SK-N-SH (cell line): ENCODE data around the gene POTEM. TPM values are rescaled to one million over a fixed set of nuclear protein-coding genes. Genes with fewer than 3 reads are reported as not detected.
"Not testable (repeated sequence)": the region's sequence is repeated elsewhere in the genome, so short reads cannot be mapped to it uniquely, and the experiment has no call there.

ENCODE experiments used
- CTCF ChIA-PET: fragments of 300-600, 350-600 bp; formaldehyde crosslinking; extraction: SDS; loops from one replicate; lab custom pipeline; 2021; lab: Yijun Ruan, JAX
- POLR2A ChIA-PET: fragments of 350-600 bp; sonication (Branson Sonifier 250); formaldehyde crosslinking; extraction: SDS; loops from one replicate; lab custom pipeline; 2020; ENCODE audit warnings: antibody characterized with exemption, inconsistent platforms; lab: Yijun Ruan, JAX
- DNase-seq: peaks from one replicate; pipeline ENCODE4 v3.0.0; 2012
- H2AFZ ChIP-seq: fragments of 200-600 bp; sonication (generic); 2 replicates; pipeline ENCODE4 v1.8.1; 2016; ENCODE audit warnings: antibody characterized with exemption, mild to moderate bottlenecking, low read depth
- H3F3A ChIP-seq: fragments of 200-600 bp; sonication (generic); replicated peaks from 2 replicates; pipeline ENCODE3; 2016; ENCODE audit warnings: antibody characterized with exemption, mild to moderate bottlenecking; ENCODE audit not compliant: insufficient read depth
- H3K27ac ChIP-seq, 2 experiments: fragments of 200-500 bp in 1 of 2; fragments of 200-600 bp in 1 of 2; sonication (Bioruptor generic) in 1 of 2; sonication (generic), shearing (Covaris generic) in 1 of 2; 2 replicates each; pipeline versions ENCODE4 v1.5.1 to v1.6.1; 2014 to 2016; ENCODE audit warnings: low read depth in 2 of 2, inconsistent platforms in 1 of 2, low read length in 1 of 2, mild to moderate bottlenecking in 1 of 2, mixed read lengths in 1 of 2
- H3K27me3 ChIP-seq: fragments of 200-600 bp; sonication (generic), shearing (Covaris generic); 2 replicates; pipeline ENCODE4 v1.6.1; 2016; ENCODE audit warnings: mixed run types; ENCODE audit not compliant: insufficient read depth
- H3K36me3 ChIP-seq, 2 experiments: fragments of 200-500 bp in 1 of 2; fragments of 200-600 bp in 1 of 2; sonication (Bioruptor generic) in 1 of 2; sonication (generic) in 1 of 2; replicated peaks in 1 of 2; 2 replicates each; pipeline versions ENCODE3 to v1.5.1; 2014 to 2016; ENCODE audit warnings: low read length in 1 of 2, mild to moderate bottlenecking in 1 of 2; ENCODE audit not compliant: insufficient read depth in 2 of 2, control insufficient read depth in 1 of 2
- H3K4me1 ChIP-seq, 2 experiments: fragments of 200-500 bp in 1 of 2; fragments of 200-600 bp in 1 of 2; sonication (Bioruptor generic) in 1 of 2; sonication (generic), shearing (Covaris generic) in 1 of 2; 2 replicates each; pipeline versions ENCODE4 v1.5.1 to v1.6.1; 2014 to 2016; ENCODE audit warnings: low read depth in 1 of 2, low read length in 1 of 2, mixed run types in 1 of 2; ENCODE audit not compliant: insufficient read depth in 2 of 2, control insufficient read depth in 1 of 2
- H3K4me2 ChIP-seq: fragments of 200-600 bp; sonication (generic), shearing (Covaris generic); 2 replicates; pipeline ENCODE4 v1.6.1; 2017; ENCODE audit warnings: mixed run types
- H3K4me3 ChIP-seq, 2 experiments: fragments of 200-500 bp in 1 of 2; fragments of 200-600 bp in 1 of 2; sonication (Bioruptor generic) in 1 of 2; sonication (generic), shearing (Covaris generic) in 1 of 2; 2 replicates each; pipeline versions ENCODE4 v1.5.1 to v1.8.1; 2014 to 2016; ENCODE audit warnings: low read depth in 2 of 2, inconsistent platforms in 1 of 2, low read length in 1 of 2, mild to moderate bottlenecking in 1 of 2, mixed read lengths in 1 of 2, moderate library complexity in 1 of 2
- H3K79me2 ChIP-seq: fragments of 200-600 bp; sonication (generic); 2 replicates; pipeline ENCODE4 v1.8.1; 2017; ENCODE audit warnings: mild to moderate bottlenecking; ENCODE audit not compliant: insufficient read depth
- H3K9ac ChIP-seq: fragments of 200-600 bp; sonication (generic); 2 replicates; pipeline ENCODE4 v1.6.1; 2017; ENCODE audit warnings: mixed run types
- H3K9me2 ChIP-seq: fragments of 200-600 bp; sonication (generic); 2 replicates; pipeline ENCODE4 v1.6.1; 2017; ENCODE audit warnings: mixed run types
- H3K9me3 ChIP-seq: fragments of 200-600 bp; sonication (generic); 2 replicates; pipeline ENCODE4 v1.6.1; 2017; ENCODE audit warnings: mixed run types, mild to moderate bottlenecking, moderate library complexity
- H4K20me1 ChIP-seq: fragments of 200-600 bp; sonication (generic); 2 replicates; pipeline ENCODE4 v1.6.1; 2017; ENCODE audit warnings: mild to moderate bottlenecking, mixed run types; ENCODE audit not compliant: insufficient read depth
- whole genome bisulfite sequencing: methylation state at CpG from one replicate; pipeline ENCODE4 v1.1.6; 2017; ENCODE audit warnings: low lambda C conversion rate; 5-methylcytosine and 5-hydroxymethylcytosine counted together
- polyA plus RNA-seq, 3 experiments: library from polyadenylated mRNA; depleted of rRNA; stranded (reverse); fragments of >200 nt; gene quantifications; 2 replicates each; pipeline ENCODE4 v1.2.3, GENCODE V29; 2012

POTEM gene
- polyA plus RNA-seq, 1 of the 3 experiments (the other 2 are of a cell fraction): 0.25 TPM

DNA sequence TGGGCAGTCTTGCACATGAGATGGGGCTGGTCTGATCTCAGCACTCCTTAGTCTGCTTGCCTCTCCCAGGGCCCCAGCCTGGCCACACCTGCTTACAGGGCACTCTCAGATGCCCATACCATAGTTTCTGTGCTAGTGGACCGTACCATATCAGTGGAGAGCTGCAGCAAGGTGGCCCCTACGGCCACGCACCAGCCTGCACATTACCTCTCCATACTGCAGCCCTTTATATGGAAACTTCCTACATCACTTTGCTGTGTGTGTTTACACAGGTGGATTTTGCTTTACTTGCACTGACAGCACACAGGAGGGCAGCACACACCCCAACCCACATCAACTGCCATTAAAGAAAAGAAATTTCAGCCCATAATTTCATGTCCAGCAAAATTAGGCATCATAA is 35.3 kb downstream of the POTEM start:
- H3K27ac ChIP-seq, H3K4me2 ChIP-seq, H3K27me3 ChIP-seq, H3K9me2 ChIP-seq, H2AFZ ChIP-seq, CTCF ChIA-PET, POLR2A ChIA-PET, H3K4me1 ChIP-seq, DNase-seq, H3K9ac ChIP-seq, H3F3A ChIP-seq, H4K20me1 ChIP-seq, H3K9me3 ChIP-seq, H3K4me3 ChIP-seq, H3K36me3 ChIP-seq, H3K79me2 ChIP-seq: not testable (repeated sequence)
- 28% methylated on average over 3 of the region's 3 CpGs for WGBS

DNA sequence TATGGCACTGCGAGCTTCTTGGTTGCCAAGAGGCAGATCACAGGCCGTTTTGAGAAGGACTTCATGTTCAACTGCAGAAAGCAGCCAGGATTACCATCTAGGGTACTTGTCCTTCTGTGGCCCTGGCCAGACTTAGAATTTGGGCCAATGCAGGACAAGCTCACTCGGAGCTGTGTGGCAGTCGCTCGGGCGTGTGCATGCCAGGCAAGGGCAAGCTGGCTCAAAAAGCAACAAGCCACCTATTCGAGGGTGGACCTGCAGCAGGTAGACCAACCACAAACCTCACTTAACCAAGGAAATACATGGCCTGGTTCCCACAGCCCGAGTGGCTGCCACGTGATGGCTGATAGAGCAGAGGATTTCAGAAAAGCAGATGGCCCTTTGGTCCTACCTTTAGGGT is 39.3 kb downstream of the POTEM start:
- POLR2A ChIA-PET, H3K9me3 ChIP-seq, H3K27me3 ChIP-seq, H3K4me1 ChIP-seq, H3K4me2 ChIP-seq, H2AFZ ChIP-seq, H3K9me2 ChIP-seq, H3K36me3 ChIP-seq, DNase-seq, CTCF ChIA-PET, H3K27ac ChIP-seq, H4K20me1 ChIP-seq, H3F3A ChIP-seq, H3K79me2 ChIP-seq, H3K4me3 ChIP-seq, H3K9ac ChIP-seq: not testable (repeated sequence)
- WGBS: no CpG with 5 or more reads among the region's 9 CpGs

GRCh38 chr14:19007678-19008077 is 40.4 kb downstream of the POTEM start:
- H3K27me3 ChIP-seq, H3K9me3 ChIP-seq, H2AFZ ChIP-seq, DNase-seq, H3K9ac ChIP-seq, H3K4me2 ChIP-seq, H3K9me2 ChIP-seq, POLR2A ChIA-PET, H3F3A ChIP-seq, H3K79me2 ChIP-seq, H3K4me1 ChIP-seq, H4K20me1 ChIP-seq, CTCF ChIA-PET, H3K36me3 ChIP-seq, H3K27ac ChIP-seq, H3K4me3 ChIP-seq: not testable (repeated sequence)
- 4% methylated on average over 2 of the region's 6 CpGs for WGBS

DNA sequence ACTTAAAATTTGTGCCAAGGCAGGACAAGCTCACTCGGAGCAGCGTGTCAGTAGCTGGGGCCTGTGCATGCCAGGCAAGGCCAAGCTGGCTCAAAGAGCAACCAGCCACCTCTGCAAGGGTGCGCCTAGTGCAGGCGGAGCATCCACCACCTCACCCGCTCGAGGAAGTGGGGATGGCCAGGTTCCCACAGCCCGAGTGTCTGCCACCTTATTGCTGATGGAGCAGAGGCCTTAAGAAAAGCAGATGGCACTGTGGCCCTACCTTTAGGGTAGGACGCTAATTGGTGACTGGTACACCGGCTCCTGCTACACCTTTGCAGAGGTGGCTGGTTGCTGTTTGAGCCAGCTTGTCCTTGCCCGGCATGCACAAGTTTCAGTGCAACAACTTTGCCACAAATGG is 43.8 kb downstream of the POTEM start:
- H3K36me3 ChIP-seq, H2AFZ ChIP-seq, DNase-seq, H4K20me1 ChIP-seq, H3K4me3 ChIP-seq, H3K4me2 ChIP-seq, H3K27me3 ChIP-seq, H3K9ac ChIP-seq, H3K27ac ChIP-seq, H3K9me3 ChIP-seq, CTCF ChIA-PET, POLR2A ChIA-PET, H3K4me1 ChIP-seq, H3F3A ChIP-seq, H3K9me2 ChIP-seq, H3K79me2 ChIP-seq: not testable (repeated sequence)
- WGBS: 57% methylated on average over 8 of the region's 10 CpGs

DNA sequence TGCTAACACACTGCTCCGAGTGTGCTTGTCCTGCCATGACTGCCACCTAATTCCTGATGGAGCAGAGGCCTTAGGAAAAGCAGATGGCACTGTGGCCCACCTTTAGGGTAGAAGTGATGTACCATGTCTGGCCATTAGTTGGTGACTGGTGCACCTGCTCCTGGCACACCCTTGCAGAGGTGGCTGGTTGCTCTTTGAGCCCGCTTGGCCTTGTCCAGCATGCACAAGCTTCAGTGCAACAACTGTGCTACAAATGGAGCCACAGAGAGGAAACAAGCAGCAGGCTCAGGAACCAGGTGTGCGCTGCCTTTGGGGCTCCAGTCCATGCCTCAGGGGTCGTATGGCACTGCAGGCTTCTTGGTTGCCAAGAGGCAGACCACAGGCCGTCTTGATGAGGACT is 44.5 kb downstream of the POTEM start:
- CTCF ChIA-PET, H2AFZ ChIP-seq, DNase-seq, H3K27me3 ChIP-seq, H3K4me2 ChIP-seq, H3K4me1 ChIP-seq, H4K20me1 ChIP-seq, H3K36me3 ChIP-seq, H3K27ac ChIP-seq, H3K9me2 ChIP-seq, H3K79me2 ChIP-seq, H3K4me3 ChIP-seq, H3K9me3 ChIP-seq, H3F3A ChIP-seq, H3K9ac ChIP-seq, POLR2A ChIA-PET: not testable (repeated sequence)
- 40% methylated on average over 1 of the region's 5 CpGs for WGBS

- POLR2A ChIA-PET, H3K79me2 ChIP-seq, H3K4me2 ChIP-seq, H3K36me3 ChIP-seq, H2AFZ ChIP-seq, H3K27me3 ChIP-seq, H3K4me3 ChIP-seq, H3K27ac ChIP-seq, H4K20me1 ChIP-seq, H3F3A ChIP-seq, H3K9me3 ChIP-seq, H3K9me2 ChIP-seq, H3K4me1 ChIP-seq, H3K9ac ChIP-seq, CTCF ChIA-PET, DNase-seq: not testable (repeated sequence)
- WGBS: no CpG with 5 or more reads among the region's 3 CpGs
These were observed 48.0 kb downstream of the POTEM start for GRCh38 chr14:19015185-19015584.

DNA sequence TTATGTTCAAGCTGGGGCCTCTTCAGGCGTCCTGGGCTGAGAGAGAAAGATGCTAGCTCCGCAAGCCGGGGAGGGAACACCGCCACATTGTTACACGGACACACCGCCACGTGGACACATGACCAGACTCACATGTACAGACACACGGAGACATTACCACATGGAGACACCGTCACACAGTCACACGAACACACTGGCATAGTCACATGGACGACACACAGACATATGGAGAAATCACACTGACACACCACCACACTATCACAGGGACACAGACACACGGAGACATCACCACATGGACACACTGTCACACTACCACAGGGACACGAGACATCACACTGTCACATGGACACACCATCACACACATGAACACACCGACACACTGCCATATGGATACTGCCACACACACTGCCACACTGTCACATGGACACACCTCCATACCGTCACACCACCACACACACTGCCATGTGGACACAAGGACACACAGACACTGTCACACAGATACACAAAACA is 57.9 kb downstream of the POTEM start:
- H3K4me1 ChIP-seq, H3K27ac ChIP-seq, H3F3A ChIP-seq, H3K4me3 ChIP-seq, H3K9me3 ChIP-seq, H2AFZ ChIP-seq, H3K9ac ChIP-seq, H3K36me3 ChIP-seq, H3K4me2 ChIP-seq, H4K20me1 ChIP-seq, H3K27me3 ChIP-seq, POLR2A ChIA-PET, DNase-seq, H3K79me2 ChIP-seq, H3K9me2 ChIP-seq, CTCF ChIA-PET: not testable (repeated sequence)
- WGBS: 47% methylated on average over 8 of the region's 15 CpGs
